GM23338 (cell line): ENCODE data around the gene CDC42BPA. TPM values are rescaled to one million over a fixed set of nuclear protein-coding genes. Genes with fewer than 3 reads are reported as not detected.
"Not testable (repeated sequence)": the region's sequence is repeated elsewhere in the genome, so short reads cannot be mapped to it uniquely, and the experiment has no call there.

Source experiments
- ATAC-seq: fragments of 200-7000 bp; cut with Tn5 transposase; 3 replicates; pipeline ENCODE4 v1.9.1; 2020
- DNase-seq: peaks from one replicate; pipeline ENCODE4 v3.0.0-alpha.2; 2015; ENCODE audit warnings: low spot score
- H2AFZ ChIP-seq: fragments of 200-600 bp; sonication (generic); 2 replicates; pipeline ENCODE4 v1.8.0; 2016; ENCODE audit warnings: antibody characterized with exemption, mild to moderate bottlenecking, moderate library complexity
- H3F3A ChIP-seq: fragments of 200-600 bp; sonication (generic); replicated peaks from 2 replicates; pipeline ENCODE4 v1.8.0; 2017; ENCODE audit warnings: antibody characterized with exemption, mixed run types, low read depth
- H3K27ac ChIP-seq: fragments of 200-600 bp; sonication (generic); 2 replicates; pipeline ENCODE4 v1.6.1; 2016; ENCODE audit warnings: low read depth
- H3K27me3 ChIP-seq: fragments of 200-600 bp; sonication (generic); 2 replicates; pipeline ENCODE4 v1.8.0; 2016; ENCODE audit warnings: mild to moderate bottlenecking, mixed run types, moderate library complexity; ENCODE audit not compliant: insufficient read depth
- H3K36me3 ChIP-seq: fragments of 200-600 bp; sonication (generic); 2 replicates; pipeline ENCODE4 v1.8.0; 2016; ENCODE audit warnings: mild to moderate bottlenecking; ENCODE audit not compliant: insufficient read depth
- H3K4me1 ChIP-seq: fragments of 200-600 bp; sonication (generic); 2 replicates; pipeline ENCODE4 v1.8.0; 2016; ENCODE audit warnings: mild to moderate bottlenecking, moderate library complexity; ENCODE audit not compliant: insufficient read depth
- H3K4me2 ChIP-seq: fragments of 200-600 bp; sonication (generic); 2 replicates; pipeline ENCODE4 v1.7.1; 2017; ENCODE audit warnings: mixed run types
- H3K4me3 ChIP-seq: fragments of 200-600 bp; sonication (generic); 2 replicates; pipeline ENCODE4 v1.6.1; 2016; ENCODE audit warnings: mixed run types
- H3K79me2 ChIP-seq: fragments of 200-600 bp; sonication (generic); replicated peaks from 2 replicates; pipeline ENCODE4 v1.8.0; 2017; ENCODE audit warnings: mild to moderate bottlenecking; ENCODE audit not compliant: insufficient read depth
- H3K9me2 ChIP-seq: fragments of 200-600 bp; sonication (generic); 2 replicates; pipeline ENCODE4 v1.8.0; 2017; ENCODE audit not compliant: insufficient read depth
- H4K20me1 ChIP-seq: fragments of 200-600 bp; sonication (generic); replicated peaks from 2 replicates; pipeline ENCODE4 v1.8.0; 2017; ENCODE audit warnings: mild to moderate bottlenecking; ENCODE audit not compliant: insufficient read depth
- H3K27ac Mint-ChIP-seq: 2 replicates; pipeline ENCODE4 v1.8.0; 2020; ENCODE audit warnings: inconsistent platforms, mild to moderate bottlenecking, moderate library complexity, mixed read lengths
- H3K27me3 Mint-ChIP-seq: 3 replicates; pipeline ENCODE4 v1.8.0; 2022; ENCODE audit warnings: low read depth, mild to moderate bottlenecking, moderate library complexity, mixed read lengths, inconsistent platforms; ENCODE audit not compliant: insufficient read depth, poor library complexity
- H3K36me3 Mint-ChIP-seq: 3 replicates; pipeline ENCODE4 v1.8.0; 2021; ENCODE audit warnings: low read depth, mild to moderate bottlenecking, inconsistent platforms, moderate library complexity, mixed read lengths
- H3K4me1 Mint-ChIP-seq: 3 replicates; pipeline ENCODE4 v1.8.0; 2020; ENCODE audit warnings: mild to moderate bottlenecking, inconsistent platforms, mixed read lengths
- H3K4me3 Mint-ChIP-seq: 3 replicates; pipeline ENCODE4 v1.8.0; 2021; ENCODE audit warnings: moderate library complexity, mild to moderate bottlenecking, inconsistent platforms, mixed read lengths
- H3K9me3 Mint-ChIP-seq: 3 replicates; pipeline ENCODE4 v1.8.0; 2020; ENCODE audit warnings: moderate library complexity, mild to moderate bottlenecking, inconsistent platforms, mixed read lengths
- CREB1 ChIP-seq: fragments of 250-450 bp; sonication (Bioruptor Pico); IDR thresholded peaks from 2 replicates; pipeline ENCODE4 v1.5.0; 2020; ENCODE audit warnings: low read depth, mild to moderate bottlenecking, moderate library complexity
- EZH2phosphoT487 ChIP-seq: fragments of 200-600 bp; sonication (generic); IDR thresholded peaks from one replicate; pipeline ENCODE4 v1.8.1; 2018; ENCODE audit warnings: antibody characterized with exemption; ENCODE audit not compliant: unreplicated experiment
- POLR2AphosphoS5 ChIP-seq: IDR thresholded peaks from 2 replicates; pipeline ENCODE4 v1.6.1; 2016; ENCODE audit warnings: antibody characterized with exemption, low read depth
- REST ChIP-seq: IDR thresholded peaks from one replicate; pipeline ENCODE4 v1.6.1; 2018; ENCODE audit warnings: antibody characterized with exemption; ENCODE audit not compliant: unreplicated experiment
- ZNF114 ChIP-seq: fragments of 250-450 bp; sonication (Bioruptor Pico); IDR thresholded peaks from 2 replicates; pipeline ENCODE4 v1.5.0; 2020; ENCODE audit warnings: mild to moderate bottlenecking, moderate library complexity
- ZNF331 ChIP-seq: fragments of 250-450 bp; sonication (Bioruptor Pico); IDR thresholded peaks from 2 replicates; pipeline ENCODE4 v1.5.0; 2020; ENCODE audit warnings: low read depth, mild to moderate bottlenecking, moderate library complexity
- ZNF462 ChIP-seq: fragments of 250-450 bp; sonication (Bioruptor Pico); IDR thresholded peaks from 2 replicates; pipeline ENCODE4 v1.5.0; 2020; ENCODE audit warnings: mild to moderate bottlenecking, moderate library complexity
- polyA plus RNA-seq: library from polyadenylated mRNA; unstranded; fragments of >200 nt; fragmentation: Nextera tagmentation; extraction: Ambion mirVana; gene quantifications from 2 replicates; pipeline ENCODE4 v1.2.1, GENCODE V29; 2016
- total RNA-seq: library from RNA; depleted of rRNA; stranded (reverse); fragments of >200 nt; shearing (Covaris generic); gene quantifications from 2 replicates; pipeline ENCODE4 v1.2.3, GENCODE V29; 2014

Gene CDC42BPA
- total and polyA plus RNA-seq, 2 experiments from 2014 or later: 17.7 to 40.1 TPM

GRCh38 chr1:227234998-227235405 lies 83.3 kb downstream of the CDC42BPA start (continued):
- TF ChIP-seq ZNF462 (CRISPR knock-in tag) (peak; percentile 95), ZNF331 (CRISPR knock-in tag) (peak; percentile 20; the same call in 1 of the 2 replicates), EZH2phosphoT487 (no peak), ZNF114 (no peak), POLR2AphosphoS5 (no peak), CREB1 (no peak), REST (no peak)

GRCh38 chr1:227231128-227231527 lies 87.2 kb downstream of the CDC42BPA start:
- H3K27ac ChIP-seq, H3F3A ChIP-seq, H3K27me3 ChIP-seq, H3K9me2 ChIP-seq, ATAC-seq, H3K36me3 ChIP-seq, H4K20me1 ChIP-seq, H3K4me2 ChIP-seq, DNase-seq, H3K27ac Mint-ChIP-seq, H3K4me3 ChIP-seq, H2AFZ ChIP-seq, H3K9me3 Mint-ChIP-seq, H3K4me3 Mint-ChIP-seq, H3K27me3 Mint-ChIP-seq, H3K4me1 ChIP-seq: not testable (repeated sequence)
- H3K79me2 ChIP-seq: peaks cover 35% of the 10 kb centered on the region
- Mint-ChIP-seq H3K36me3 (peaks cover 16% of the 10 kb centered on the region; the same call in 2 of the 3 replicates), H3K4me1 (peaks cover 14% of the 10 kb centered on the region)
